SU-DHL-6 (cell line): ENCODE results near the gene ZSCAN1.

Experiments
- H2AFZ ChIP-seq: fragments of 200-600 bp; sonication (generic); 2 replicates; pipeline ENCODE4 v1.6.1; 2014; ENCODE audit warnings: low read depth, mild to moderate bottlenecking, moderate library complexity, mixed read lengths, antibody characterized with exemption, low read length; ENCODE audit not compliant: severe bottlenecking
- H3F3A ChIP-seq: fragments of 200-600 bp; shearing (Covaris generic); 2 replicates; pipeline ENCODE4 v1.6.0; 2016; ENCODE audit warnings: antibody characterized with exemption, mild to moderate bottlenecking; ENCODE audit not compliant: insufficient read depth
- H3K27ac ChIP-seq: fragments of 200-600 bp; sonication (generic); 2 replicates; pipeline ENCODE4 v1.5.1; 2016; ENCODE audit warnings: low read depth, mild to moderate bottlenecking, low read length, moderate library complexity, mixed read lengths
- H3K27me3 ChIP-seq: fragments of 200-600 bp; sonication (generic), shearing (Covaris generic); 2 replicates; pipeline ENCODE4 v1.6.0; 2014; ENCODE audit warnings: mild to moderate bottlenecking, low read length
- H3K36me3 ChIP-seq: fragments of 200-600 bp; sonication (generic); 2 replicates; pipeline ENCODE4 v1.6.1; 2014; ENCODE audit warnings: mild to moderate bottlenecking, low read length, mixed read lengths
- H3K4me2 ChIP-seq: fragments of 300-600, 200-600 bp; shearing (Covaris generic), sonication (generic); 2 replicates; pipeline ENCODE4 v1.6.0; 2014; ENCODE audit warnings: low read length, low read depth, mild to moderate bottlenecking; ENCODE audit not compliant: poor library complexity, severe bottlenecking
- H3K4me3 ChIP-seq: fragments of 200-600 bp; sonication (generic); 2 replicates; pipeline ENCODE4 v1.5.1; 2014; ENCODE audit warnings: antibody characterized with exemption, low read length, mild to moderate bottlenecking, mixed read lengths; ENCODE audit not compliant: insufficient read depth, poor library complexity, severe bottlenecking
- H3K79me2 ChIP-seq: fragments of 200-600 bp; sonication (generic); 2 replicates; pipeline ENCODE4 v1.6.1; 2014; ENCODE audit warnings: mild to moderate bottlenecking, low read length, moderate library complexity; ENCODE audit not compliant: insufficient read depth
- H3K9ac ChIP-seq: fragments of 200-600 bp; sonication (generic); 2 replicates; pipeline ENCODE4 v1.7.0; 2014; ENCODE audit warnings: mild to moderate bottlenecking, low read length
- H3K9me2 ChIP-seq: fragments of 200-600 bp; sonication (generic); replicated peaks from 2 replicates; pipeline ENCODE4 v1.6.1; 2014; ENCODE audit warnings: low read length; ENCODE audit not compliant: insufficient read depth
- H3K9me3 ChIP-seq: fragments of 200-600 bp; sonication (generic); 2 replicates; pipeline ENCODE4 v1.6.1; 2014; ENCODE audit warnings: low read length, mixed read lengths; ENCODE audit not compliant: insufficient read depth
- H4K20me1 ChIP-seq: fragments of 200-600 bp; sonication (generic); 2 replicates; pipeline ENCODE4 v1.6.1; 2014; ENCODE audit warnings: low read depth, mild to moderate bottlenecking, antibody characterized with exemption, low read length, moderate library complexity, mixed read lengths
- CTCF ChIP-seq: fragments of 200-600 bp; sonication (generic); IDR thresholded peaks from one replicate; pipeline ENCODE4 v1.5.1; 2017; ENCODE audit warnings: antibody characterized with exemption, mild to moderate bottlenecking, low read length, moderate library complexity; ENCODE audit not compliant: insufficient read depth, poor library complexity, severe bottlenecking
- EZH2phosphoT487 ChIP-seq: fragments of 200-600 bp; sonication (generic), shearing (Covaris generic); conservative IDR thresholded peaks from 2 replicates; pipeline ENCODE4 v1.6.1; 2018; ENCODE audit warnings: mild to moderate bottlenecking, antibody characterized with exemption, low read length, moderate library complexity, mixed read lengths

The ZSCAN1 gene

GRCh38 chr19:58059003-58059670 is 25.3 kb downstream of the ZSCAN1 start, which contains the start of gene ZNF135:
ZNF135 (plus strand) TSS chr19:58059282; CDS start chr19:58060003, 721 bp downstream.
- H3K4me2 ChIP-seq = no peak within 1 kb of the TSS
- no peaks in the 10 kb centered on the region for H4K20me1 ChIP-seq
- no peaks in the 10 kb centered on the region for H3K9me2 ChIP-seq
- no peak within 1 kb of the TSS for H3K27ac ChIP-seq
- no peak within 1 kb of the TSS for H3K4me3 ChIP-seq
- TF ChIP-seq CTCF = no peak
- no peak for TF ChIP-seq EZH2phosphoT487
- H3K9ac ChIP-seq = no peak within 1 kb of the TSS
- no peaks in the 10 kb centered on the region for H3K27me3 ChIP-seq
- no peaks in the 10 kb centered on the region for H3K36me3 ChIP-seq
- H3F3A ChIP-seq = no peaks in the 10 kb centered on the region
- no peaks in the 10 kb centered on the region for H3K79me2 ChIP-seq
- no peaks in the 10 kb centered on the region for H3K9me3 ChIP-seq
- no peak within 1 kb of the TSS for H2AFZ ChIP-seq

GRCh38 chr19:58059671-58060078 is 25.9 kb downstream of the ZSCAN1 start:
- H3K27ac ChIP-seq = no peak overlapping the region
- H3K4me3 ChIP-seq = no peak overlapping the region
- H3K9ac ChIP-seq = no peak overlapping the region
- no peaks in the 10 kb centered on the region for H3K79me2 ChIP-seq
- H3K9me2 ChIP-seq = no peaks in the 10 kb centered on the region
- no peaks in the 10 kb centered on the region for H3K9me3 ChIP-seq
- no peaks in the 10 kb centered on the region for H3K27me3 ChIP-seq
- H4K20me1 ChIP-seq = no peaks in the 10 kb centered on the region
- H2AFZ ChIP-seq = no peak overlapping the region
- H3K4me2 ChIP-seq = no peak overlapping the region
- H3F3A ChIP-seq = no peaks in the 10 kb centered on the region
- H3K36me3 ChIP-seq = no peaks in the 10 kb centered on the region
- no peak for TF ChIP-seq CTCF
- no peak for TF ChIP-seq EZH2phosphoT487

- no peak overlapping the region for H2AFZ ChIP-seq
- H3K4me3 ChIP-seq = no peak overlapping the region
- no peaks in the 10 kb centered on the region for H3K9me2 ChIP-seq
- H3K36me3 ChIP-seq = no peaks in the 10 kb centered on the region
- H3K4me2 ChIP-seq = no peak overlapping the region
- no peak overlapping the region for H3K9ac ChIP-seq
- H3F3A ChIP-seq = no peaks in the 10 kb centered on the region
- no peaks in the 10 kb centered on the region for H3K27me3 ChIP-seq
- no peaks in the 10 kb centered on the region for H3K9me3 ChIP-seq
- H4K20me1 ChIP-seq = no peaks in the 10 kb centered on the region
- no peaks in the 10 kb centered on the region for H3K79me2 ChIP-seq
- TF ChIP-seq CTCF (no peak), EZH2phosphoT487 (no peak)
- H3K27ac ChIP-seq = no peak overlapping the region
These were observed 26.4 kb downstream of the ZSCAN1 start for GRCh38 chr19:58060231-58060630.
